Gastrocnemius medialis (tissue), 4 donors: Measurements from ENCODE around the gene NMT2.

Experiments
- CTCF ChIP-seq, 5 experiments: fragments of 450-650 bp in 3 of 5; fragments of 200-600 bp in 2 of 5; sonication (generic) in 2 of 5; IDR thresholded peaks in 4 of 5; conservative IDR thresholded peaks in 1 of 5; 1 replicate in 4 of 5; 2 replicates in 1 of 5; pipeline ENCODE4 v1.5.1; 2016 to 2019; ENCODE audit warnings: antibody characterized with exemption in 5 of 5, mild to moderate bottlenecking in 3 of 5, moderate library complexity in 3 of 5
- POLR2A ChIP-seq, 2 donors: fragments of 450-650 bp; IDR thresholded peaks; one replicate each; pipeline ENCODE4 v1.6.1; 2017; ENCODE audit warnings: antibody characterized with exemption in 2 of 2, mild to moderate bottlenecking in 2 of 2, moderate library complexity in 2 of 2

DNA sequence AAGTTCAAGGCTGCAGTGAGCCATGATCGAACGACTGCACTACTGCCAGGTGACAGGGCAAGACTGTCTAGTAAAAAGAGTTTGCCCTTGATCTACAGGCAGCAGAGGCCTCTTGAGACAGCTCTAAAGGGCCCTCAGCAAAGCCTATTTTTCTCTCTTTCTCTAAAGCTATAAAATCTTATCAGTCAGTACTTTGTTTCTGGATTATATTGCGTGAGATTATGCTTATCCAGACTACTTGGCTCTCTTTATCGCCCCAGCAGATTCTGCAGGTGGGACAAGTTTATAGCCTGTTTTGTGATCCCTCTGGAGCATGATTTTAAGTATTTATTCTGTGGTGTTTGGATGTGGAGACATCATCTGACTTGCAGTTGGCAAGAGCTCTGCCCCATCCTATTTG, 68.6 kb downstream of the NMT2 start:
- TF ChIP-seq CTCF (IDR thresholded peaks at IDR 0.05 in 4 of 5, conservative IDR thresholded peaks at IDR 0.05 in 1 of 5) (no peak), POLR2A (IDR thresholded peaks at IDR 0.05) (no peak)
